GM12874 (cell line): ENCODE measurements around the gene TRA2A.

ENCODE experiments used
- TF ChIP-seq, protein P1 (sequence below): IDR thresholded peaks from 2 replicates; pipeline ENCODE4 v1.5.1; 2011; ENCODE audit warnings: low read depth, mild to moderate bottlenecking, control low read depth, low read length, moderate library complexity; ENCODE audit not compliant: insufficient read depth

The TRA2A gene

GRCh38 chr7:23476286-23477156 is 55.3 kb downstream of the TRA2A start:
- TF ChIP-seq, protein P1, sequence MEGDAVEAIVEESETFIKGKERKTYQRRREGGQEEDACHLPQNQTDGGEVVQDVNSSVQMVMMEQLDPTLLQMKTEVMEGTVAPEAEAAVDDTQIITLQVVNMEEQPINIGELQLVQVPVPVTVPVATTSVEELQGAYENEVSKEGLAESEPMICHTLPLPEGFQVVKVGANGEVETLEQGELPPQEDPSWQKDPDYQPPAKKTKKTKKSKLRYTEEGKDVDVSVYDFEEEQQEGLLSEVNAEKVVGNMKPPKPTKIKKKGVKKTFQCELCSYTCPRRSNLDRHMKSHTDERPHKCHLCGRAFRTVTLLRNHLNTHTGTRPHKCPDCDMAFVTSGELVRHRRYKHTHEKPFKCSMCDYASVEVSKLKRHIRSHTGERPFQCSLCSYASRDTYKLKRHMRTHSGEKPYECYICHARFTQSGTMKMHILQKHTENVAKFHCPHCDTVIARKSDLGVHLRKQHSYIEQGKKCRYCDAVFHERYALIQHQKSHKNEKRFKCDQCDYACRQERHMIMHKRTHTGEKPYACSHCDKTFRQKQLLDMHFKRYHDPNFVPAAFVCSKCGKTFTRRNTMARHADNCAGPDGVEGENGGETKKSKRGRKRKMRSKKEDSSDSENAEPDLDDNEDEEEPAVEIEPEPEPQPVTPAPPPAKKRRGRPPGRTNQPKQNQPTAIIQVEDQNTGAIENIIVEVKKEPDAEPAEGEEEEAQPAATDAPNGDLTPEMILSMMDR: no peak

GRCh38 chr7:23475576-23475839 is 56.3 kb downstream of the TRA2A start:
- TF ChIP-seq, protein P1: no peak

GRCh38 chr7:23474829-23475575 is 56.8 kb downstream of the TRA2A start:
- TF ChIP-seq, protein P1: no peak

- TF ChIP-seq, protein P1: no peak
Observed at GRCh38 chr7:23474094-23474828, 57.5 kb downstream of the TRA2A start.

GRCh38 chr7:23473844-23474093 is 58.0 kb downstream of the TRA2A start:
- TF ChIP-seq, protein P1: no peak

GRCh38 chr7:23472956-23473843 is 58.6 kb downstream of the TRA2A start:
- TF ChIP-seq, protein P1: no peak
